GM12891 (cell line): ENCODE data around the gene JCAD.

Experiments used
- POLR2A ChIP-seq: IDR thresholded peaks from 2 replicates; pipeline ENCODE4 v1.6.1; 2011; ENCODE audit warnings: low read depth, low read length, control low read depth
- POLR2AphosphoS5 ChIP-seq: IDR thresholded peaks from 2 replicates; pipeline ENCODE4 v1.6.1; 2011; ENCODE audit warnings: low read depth, low read length, control low read depth
- SPI1 ChIP-seq: IDR thresholded peaks from 2 replicates; pipeline ENCODE4 v1.6.1; 2011; ENCODE audit warnings: low read depth, low read length, control low read depth
- TAF1 ChIP-seq: IDR thresholded peaks from 2 replicates; pipeline ENCODE4 v1.6.1; 2011; ENCODE audit warnings: low read depth, low read length, control low read depth

GRCh38 chr10:30026080-30026479 lies 33.3 kb downstream of the JCAD start:
- TF ChIP-seq POLR2A (no peak), POLR2AphosphoS5 (no peak), SPI1 (no peak), TAF1 (no peak)
